ENCODE data around the gene CDH1.
"Not testable (repeated sequence)": the region's sequence is repeated elsewhere in the genome, so short reads cannot be mapped to it uniquely, and the experiment has no call there.

Gene CDH1

DNA sequence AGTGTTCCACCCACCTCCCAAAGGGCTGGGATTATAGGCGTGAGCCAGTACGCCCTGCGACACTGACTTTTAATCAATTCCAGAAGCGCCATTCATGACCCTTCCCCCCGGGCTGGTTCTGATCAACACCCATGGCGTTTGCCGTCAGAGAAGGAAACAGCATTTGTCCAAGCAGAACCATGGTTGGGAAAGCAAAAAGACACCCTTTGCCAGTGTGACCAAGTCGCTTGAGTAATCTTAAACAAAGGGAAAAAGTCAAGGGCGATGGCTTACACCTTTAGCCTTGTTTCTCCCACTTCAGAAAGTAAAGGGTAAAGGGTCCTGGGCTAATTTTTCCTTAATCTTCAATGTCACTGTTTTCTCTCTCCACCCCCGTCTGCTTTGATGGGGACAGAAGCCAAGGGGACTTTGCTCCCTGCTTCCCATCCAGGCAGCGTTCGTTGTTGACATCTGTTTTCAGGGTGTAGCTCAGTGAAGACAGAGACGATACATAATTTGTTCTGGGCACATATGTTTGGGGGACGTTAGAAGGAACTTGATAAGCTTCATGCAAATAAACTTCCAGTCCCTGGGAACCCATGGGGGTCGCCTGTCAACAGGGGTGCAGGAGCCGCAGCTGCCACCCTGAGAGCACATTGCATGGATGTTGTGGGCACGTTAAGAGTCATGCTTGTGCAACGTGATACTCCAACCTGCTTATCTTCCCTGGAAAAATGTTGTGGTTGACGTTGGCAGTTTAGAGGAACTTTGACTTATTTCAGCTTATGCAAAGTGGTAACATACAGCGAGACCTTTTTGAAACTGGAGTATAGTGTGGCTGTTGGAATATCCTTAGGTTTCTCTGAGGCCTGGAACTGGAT is 55.6 kb downstream of the CDH1 start:
- peak; percentile 58 for DNase-seq

DNA sequence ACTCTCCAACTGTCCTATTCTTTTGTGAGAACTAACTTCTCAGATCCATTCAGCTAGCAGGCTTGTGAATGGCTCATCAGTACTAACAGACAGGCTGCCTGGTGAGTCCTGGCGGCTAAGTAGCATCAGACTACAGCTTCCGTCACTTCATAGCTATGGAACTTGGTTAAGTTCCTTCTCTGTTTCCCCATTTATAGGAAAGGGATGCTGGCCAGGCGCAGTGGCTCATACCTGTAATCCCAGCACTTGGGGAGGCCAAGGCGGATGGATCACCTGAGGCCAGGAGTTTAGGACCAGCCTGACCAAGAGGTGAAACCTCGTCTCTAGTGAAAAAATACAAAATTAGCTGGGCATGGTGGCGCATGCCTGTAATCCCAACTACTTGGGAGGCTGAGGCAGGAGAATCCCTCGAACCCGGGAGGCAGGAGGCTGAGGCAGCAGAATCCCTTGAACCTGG is 56.3 kb downstream of the CDH1 start:
- no peak for DNase-seq

DNA sequence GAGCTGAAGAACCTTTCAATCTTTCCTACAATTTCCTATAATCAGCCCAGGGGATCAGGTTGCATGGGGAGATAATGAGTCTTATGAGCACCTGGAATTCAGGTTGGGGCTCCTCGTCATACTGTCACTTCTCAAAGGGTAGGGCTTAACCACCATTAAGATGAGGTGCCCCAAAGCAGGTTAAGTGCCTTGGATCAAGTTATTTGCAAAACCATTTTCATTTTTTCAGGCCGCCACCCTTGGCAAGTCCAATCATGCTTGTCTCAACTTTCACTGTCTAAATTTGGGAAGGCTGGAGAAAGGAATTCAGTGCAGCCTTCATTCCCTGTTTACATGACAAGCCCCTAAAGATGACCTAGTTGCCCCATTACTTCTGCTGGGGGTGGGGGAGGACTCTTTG is 61.3 kb downstream of the CDH1 start:
- no peak for DNase-seq

DNA sequence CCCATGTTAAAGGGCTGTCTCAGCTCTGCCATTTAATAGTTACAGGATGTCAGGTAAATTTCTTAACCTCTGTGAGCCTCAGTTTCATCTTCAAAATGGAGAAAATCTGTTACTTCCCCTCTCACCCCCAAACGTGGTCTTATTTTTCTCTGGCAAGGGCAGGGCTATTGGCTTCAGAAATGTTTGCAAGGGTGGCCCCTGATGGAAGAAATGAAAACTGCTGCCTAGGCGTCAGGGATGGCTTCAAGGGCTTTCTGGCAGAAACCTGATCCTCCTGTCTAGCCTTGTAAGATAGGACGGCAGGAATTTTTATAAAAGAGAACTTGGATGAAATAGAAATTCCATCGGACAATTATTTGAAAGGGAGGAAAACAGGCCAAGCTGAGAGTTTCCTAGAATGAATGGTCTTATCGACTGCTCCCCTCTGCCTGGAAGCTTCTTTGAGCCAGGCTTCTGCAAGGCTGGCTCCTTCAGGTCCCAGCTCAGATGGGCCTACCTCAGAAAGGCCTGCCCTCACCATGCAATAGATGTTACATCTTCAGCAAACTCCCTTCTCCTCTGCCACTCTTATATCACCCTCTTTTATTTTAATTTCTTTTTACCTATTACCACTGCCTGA is 63.3 kb downstream of the CDH1 start:
- DNase-seq: peak; percentile 93

DNA sequence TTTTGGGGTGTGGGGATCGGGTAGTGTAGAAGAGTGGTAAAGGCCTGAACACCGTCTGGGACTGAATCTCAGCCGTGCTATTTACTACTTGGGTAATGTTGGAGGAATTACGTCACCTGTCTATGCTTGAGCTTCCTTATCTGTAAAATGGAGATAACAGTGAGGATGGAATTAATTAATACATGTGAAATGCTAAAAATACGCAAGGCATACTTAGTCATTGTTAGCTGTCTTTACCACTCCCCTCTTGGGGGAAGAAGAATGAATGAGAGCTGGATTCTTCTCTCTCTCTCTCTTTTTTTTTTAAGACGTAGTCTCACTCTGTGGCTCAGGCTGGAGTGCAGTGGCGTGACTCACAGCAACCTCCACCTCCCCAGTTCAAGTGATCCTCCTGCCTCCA is 65.1 kb downstream of the CDH1 start:
- peak; percentile 89 for DNase-seq

DNA sequence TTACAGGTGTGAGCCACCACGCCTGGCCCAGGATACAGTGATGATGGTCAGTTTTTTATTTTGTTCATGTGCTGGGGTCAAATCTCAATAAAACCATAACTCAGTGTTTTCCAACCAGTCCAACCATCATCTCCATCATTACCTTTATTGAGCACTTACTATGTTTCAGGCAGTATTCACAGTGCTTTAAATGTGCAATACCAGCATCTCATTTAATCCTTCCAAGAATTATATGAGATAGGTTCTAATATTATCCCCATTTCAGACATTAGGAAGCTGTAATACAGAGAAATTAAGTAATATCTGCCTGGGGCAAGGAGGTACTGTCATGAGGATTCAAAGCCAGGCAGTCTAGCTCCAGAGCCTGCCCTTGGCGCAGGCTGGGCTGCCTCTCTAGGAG is 69.3 kb downstream of the CDH1 start:
- DNase-seq: no peak

DNA sequence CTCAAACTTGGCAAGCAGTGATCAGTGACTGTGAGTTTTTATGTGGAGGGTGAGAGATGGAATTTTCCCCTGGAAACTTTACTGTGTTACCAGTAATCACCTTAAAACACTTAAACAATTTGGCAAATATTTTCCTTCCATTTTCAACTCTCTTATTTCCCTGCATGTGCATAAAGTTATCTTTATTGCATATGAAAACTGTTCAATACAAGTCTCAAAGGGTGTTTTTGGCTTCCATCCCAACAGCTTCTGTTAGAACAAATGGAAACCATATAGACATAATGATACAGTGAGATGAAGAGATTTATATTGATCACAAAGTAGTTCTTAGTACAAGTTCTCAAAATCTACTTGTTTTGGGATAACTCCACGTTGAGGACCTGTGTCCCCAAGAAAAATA is 69.9 kb downstream of the CDH1 start:
- no peak for DNase-seq

DNA sequence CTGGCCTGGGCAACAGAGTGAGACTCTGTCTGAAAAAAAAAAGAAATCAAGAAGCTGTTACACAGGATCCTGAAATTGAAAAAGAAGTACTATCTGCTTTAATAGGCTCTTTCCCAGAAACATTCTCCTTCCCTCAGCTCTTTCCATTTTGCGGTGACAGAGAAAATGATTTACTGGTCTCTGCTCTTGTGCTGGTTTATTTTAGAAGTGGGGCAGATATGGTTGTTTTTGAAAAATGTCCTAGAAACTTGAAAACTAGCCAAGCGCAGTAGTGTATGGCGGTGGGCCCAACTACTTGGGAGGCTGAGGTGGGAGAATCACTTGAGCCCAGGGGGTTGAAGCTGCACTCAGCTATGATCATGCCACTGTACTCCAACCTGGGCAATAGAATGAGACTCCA is 77.4 kb downstream of the CDH1 start:
- DNase-seq: peak; percentile 59

DNA sequence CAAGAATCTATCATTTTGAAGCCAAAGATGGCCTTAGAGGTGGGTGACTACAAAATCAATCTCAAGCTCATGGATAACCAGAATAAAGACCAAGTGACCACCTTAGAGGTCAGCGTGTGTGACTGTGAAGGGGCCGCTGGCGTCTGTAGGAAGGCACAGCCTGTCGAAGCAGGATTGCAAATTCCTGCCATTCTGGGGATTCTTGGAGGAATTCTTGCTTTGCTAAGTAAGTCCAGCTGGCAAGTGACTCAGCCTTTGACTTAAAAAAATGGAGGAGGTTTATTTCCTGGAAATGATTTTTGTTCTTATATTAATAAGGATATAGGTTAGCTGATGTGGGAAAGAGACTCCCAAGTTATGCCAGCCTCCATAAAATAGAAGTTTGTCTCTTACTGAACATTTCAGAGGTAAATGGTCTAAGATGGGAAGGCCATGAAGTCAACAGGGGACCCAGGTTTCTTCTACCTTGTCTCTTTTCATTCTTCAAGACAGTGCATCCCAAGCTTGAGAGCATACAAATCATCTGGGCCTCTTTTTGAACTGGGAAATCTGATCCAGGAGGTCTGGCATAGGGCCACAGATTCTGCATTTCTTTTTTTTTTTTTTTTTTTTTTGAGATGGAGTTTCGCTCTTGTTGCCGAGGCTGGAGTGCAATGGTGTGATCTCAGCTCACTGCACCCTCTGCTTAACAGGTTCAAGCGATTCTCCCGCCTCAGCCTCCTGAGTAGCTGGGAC is 86.5 kb downstream of the CDH1 start:
- peak; percentile 96 for DNase-seq

DNA sequence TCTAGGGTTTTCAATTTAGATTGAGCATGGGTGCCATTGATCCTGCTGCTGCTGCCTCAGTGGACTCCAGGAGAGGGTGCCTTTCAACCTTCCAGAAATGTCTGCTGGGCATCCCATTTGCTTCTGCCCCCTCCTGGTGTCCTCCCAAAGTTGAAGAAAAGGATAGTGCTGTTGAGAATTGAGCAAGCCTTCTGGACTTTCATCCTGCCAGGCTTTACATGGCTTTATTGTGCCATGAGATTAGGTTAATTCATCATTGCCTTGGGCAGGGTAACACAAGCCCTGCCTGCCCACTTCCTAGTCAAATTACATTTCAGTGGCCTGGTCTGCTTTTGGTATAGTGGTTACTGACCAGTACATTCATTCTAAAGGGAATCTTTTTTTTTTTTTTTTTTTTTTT is 88.3 kb downstream of the CDH1 start:
- no peak for DNase-seq

DNA sequence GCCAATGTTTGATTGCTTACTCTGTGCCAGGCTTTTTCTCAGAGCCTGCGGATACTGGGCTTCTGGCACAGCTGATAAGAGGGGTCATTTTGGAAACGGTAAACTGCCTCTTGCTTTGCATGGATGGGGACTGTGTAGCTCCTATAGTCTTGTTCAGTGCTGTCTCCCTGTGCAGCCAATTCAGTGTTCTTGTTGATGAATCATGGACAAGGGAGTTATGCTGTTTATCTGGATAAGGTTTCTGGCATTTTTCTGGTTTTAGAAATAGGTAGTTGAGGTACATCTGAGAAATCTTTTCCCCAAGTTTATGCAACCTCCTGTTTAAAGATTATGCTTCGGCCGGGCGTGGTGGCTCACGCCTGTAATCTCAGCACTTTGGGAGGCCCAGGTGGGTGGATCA is 89.6 kb downstream of the CDH1 start:
- no peak for DNase-seq

DNA sequence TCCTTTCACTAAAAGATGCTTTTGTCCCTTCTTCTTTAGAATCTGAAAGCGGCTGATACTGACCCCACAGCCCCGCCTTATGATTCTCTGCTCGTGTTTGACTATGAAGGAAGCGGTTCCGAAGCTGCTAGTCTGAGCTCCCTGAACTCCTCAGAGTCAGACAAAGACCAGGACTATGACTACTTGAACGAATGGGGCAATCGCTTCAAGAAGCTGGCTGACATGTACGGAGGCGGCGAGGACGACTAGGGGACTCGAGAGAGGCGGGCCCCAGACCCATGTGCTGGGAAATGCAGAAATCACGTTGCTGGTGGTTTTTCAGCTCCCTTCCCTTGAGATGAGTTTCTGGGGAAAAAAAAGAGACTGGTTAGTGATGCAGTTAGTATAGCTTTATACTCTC is 96.2 kb downstream of the CDH1 start:
- no peak for DNase-seq

DNA sequence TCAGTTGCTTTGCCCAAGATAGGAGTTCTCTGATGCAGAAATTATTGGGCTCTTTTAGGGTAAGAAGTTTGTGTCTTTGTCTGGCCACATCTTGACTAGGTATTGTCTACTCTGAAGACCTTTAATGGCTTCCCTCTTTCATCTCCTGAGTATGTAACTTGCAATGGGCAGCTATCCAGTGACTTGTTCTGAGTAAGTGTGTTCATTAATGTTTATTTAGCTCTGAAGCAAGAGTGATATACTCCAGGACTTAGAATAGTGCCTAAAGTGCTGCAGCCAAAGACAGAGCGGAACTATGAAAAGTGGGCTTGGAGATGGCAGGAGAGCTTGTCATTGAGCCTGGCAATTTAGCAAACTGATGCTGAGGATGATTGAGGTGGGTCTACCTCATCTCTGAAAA is 97.5 kb downstream of the CDH1 start:
- DNase-seq: no peak

DNA sequence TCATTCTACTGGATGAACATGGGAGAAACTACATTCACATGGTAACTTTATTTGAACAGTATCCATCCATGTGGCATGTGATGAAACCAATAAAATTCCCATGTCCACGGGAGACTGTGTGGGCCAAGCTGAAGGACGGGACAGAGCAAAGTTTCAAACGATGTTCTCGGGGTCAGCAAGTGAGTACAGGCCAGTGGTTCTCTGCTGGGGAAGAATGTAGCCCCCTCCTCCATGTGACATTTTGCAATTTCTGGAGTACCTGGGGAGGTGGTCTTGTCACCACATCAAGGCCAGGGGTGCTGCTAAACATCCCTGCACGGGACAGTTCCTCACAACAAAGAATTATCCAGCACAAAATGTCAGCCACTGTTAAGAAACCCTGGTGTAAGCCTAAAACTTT is 98.9 kb downstream of the CDH1 start:
- no peak for DNase-seq

DNA sequence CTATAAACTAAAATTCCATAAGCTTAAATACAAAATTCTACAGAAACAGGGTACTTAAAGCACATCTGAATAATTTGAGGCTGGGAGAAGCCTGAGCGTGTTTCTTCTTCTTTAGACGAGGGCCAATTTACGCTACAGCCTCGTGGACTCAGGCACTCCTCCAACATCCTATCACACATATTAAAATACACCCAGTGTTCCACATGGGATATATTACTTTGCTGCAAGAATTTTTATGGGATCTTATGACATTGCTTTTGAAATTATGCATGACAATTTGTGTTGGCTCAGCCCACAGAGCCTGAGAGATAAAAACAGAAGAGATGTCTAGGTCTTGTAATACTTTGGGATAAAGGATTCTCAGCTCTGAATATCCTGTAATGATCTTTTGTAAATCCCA is 102.7 kb downstream of the CDH1 start:
- no peak for DNase-seq

DNA sequence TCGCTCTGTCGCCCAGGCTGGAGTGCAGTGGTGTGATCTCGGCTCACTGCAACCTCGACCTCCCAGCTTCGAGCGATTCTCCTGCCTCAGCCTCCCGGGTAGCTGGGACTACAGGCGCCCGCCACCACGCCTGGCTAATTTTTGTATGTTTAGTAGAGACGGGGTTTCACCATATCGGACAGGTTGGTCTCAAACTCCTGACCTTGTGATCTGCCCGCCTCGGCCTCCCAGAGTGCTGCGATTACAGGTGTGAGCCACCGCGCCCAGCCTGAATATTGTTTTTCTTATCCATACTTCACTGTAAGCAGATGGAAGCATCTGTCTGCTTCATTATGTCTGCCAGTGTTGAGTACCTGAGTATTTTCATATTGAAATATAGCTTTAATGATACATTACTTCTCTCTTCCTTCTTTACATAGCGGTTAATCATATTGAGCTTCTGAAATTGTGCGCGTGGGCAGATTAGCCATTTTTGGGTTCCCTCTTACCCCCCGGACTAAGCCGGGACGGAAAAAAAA is 105.9 kb downstream of the CDH1 start:
- not testable (repeated sequence) for DNase-seq

DNA sequence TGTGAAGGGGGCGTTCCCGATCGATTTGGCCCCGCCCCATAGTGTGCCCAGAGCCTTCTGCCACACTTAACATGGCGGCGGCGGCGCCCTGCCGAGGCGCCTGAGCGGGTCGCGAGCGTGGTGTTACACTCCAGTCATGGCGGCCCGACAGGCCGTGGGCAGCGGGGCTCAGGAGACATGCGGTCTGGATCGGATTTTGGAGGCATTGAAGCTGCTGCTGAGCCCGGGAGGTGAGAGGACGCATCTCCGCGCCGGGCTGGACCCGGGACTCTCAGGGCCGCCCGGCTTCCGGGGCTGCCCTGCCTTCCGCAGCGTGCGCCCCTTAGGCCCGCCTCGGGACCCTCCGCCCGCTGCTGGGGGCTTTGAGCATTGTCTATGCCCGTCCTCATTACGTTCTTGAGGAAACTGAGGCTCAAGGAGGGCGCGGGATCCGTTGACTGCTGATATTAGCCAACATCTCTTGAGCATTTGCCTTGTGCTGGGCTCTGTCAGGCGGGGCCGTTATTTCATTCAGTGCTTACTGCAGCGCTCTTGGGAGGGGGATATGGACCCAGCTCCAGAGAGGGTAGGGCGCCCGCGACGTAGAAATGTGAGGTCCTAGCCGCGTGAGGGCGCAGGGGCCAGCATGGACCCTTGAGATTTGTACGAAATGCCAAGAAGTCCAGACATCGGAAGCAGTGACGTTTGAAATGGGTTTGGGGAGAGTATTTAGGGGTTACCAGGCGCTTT is 106.6 kb downstream of the CDH1 start, which contains the start of gene TANGO6:
TANGO6 (plus strand) TSS at position 50 of the 729 bp plus-strand sequence; CDS start at position 137, 87 bp downstream.
- DNase-seq: peak; percentile 82

DNA sequence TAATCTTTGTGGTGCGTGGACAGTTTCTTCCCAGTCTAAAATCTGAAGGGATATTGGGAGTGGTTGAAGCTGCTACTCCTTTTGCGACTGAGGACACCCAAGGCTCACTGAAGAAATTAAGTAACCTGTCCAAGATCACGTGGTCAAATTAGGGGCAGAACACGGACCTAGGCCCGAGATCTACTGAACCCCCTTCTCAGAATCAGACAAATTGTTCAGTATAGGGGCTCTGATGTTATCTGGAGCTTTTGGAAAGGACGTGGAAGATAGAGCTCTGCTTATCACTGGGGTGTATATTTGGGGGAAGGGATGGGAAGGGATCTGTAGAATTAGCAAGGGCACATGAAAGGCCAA is 107.1 kb downstream of the CDH1 start:
- DNase-seq: no peak

DNA sequence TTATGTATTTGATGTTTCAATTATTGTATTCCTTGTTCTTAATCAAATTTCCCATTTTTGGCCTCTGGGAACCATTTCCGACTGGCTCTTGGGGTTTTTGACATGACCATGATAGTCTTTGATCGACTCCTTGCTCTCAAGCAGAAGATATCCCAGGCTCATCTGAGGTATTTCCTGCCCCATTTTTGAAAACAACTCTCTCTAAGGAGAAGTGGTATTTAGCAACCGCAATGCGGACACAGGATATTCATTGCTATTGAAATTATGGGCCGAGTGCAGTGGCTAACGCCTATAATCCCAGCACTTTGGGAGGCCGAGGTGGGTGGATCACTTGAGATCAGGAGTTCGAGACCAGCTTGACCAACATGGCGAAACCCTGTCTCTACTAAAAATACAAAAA is 111.7 kb downstream of the CDH1 start:
- DNase-seq: no peak

DNA sequence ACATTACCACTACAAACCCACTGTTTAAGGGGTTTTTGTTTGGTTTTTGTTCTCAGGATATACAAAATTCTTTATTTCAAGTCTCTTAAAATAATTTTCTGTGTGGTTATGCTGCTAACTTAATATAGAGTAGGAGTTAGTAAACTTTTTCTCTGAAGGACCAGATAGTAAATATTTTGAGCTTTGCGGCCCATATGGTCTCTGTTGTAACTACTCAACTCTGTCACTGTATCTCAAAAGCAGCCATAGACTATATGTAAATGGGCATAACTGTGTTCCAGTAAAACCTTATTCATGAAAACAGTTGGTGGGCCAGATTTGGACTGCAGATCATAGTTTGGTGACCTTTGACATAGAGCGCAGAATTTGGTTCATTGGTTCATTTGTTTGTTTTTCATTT is 113.4 kb downstream of the CDH1 start:
- DNase-seq: no peak

DNA sequence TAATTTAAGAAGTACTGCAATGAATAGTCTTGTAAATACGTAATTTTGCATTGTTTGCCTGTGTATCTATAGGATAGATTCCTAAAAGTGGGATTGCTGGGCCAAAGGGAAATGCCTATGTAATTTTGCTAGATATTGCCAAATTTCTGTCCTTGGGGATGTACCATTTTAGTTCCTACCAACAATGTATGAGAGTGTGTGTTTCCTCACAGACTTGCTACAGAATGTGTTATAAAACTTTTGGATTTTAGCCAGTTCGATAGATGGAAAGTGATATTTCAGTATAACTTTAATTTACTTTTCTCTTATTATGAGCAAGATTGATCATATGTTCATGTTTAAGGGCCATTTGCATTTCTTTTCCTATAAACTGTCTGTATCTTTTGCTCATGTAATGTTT is 114.5 kb downstream of the CDH1 start:
- DNase-seq: no peak

DNA sequence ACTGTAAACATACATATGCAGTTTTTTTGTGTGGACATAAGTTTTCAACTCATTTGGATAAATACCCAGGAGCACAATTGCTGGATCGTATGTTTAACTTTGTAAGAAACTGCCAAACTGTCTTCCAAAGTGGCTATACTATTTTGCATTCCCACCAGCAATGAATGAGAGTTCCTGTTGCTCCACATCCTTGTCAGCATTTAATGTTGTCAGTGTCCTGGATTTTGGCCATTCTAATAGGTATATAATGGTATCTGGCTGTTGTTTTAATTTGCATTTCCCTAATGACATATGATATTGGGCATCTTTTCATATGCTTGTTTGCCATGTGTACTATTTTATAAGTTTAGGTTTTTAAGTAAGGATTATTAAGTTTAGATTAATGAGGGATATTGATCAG is 120.4 kb downstream of the CDH1 start:
- no peak for DNase-seq

DNA sequence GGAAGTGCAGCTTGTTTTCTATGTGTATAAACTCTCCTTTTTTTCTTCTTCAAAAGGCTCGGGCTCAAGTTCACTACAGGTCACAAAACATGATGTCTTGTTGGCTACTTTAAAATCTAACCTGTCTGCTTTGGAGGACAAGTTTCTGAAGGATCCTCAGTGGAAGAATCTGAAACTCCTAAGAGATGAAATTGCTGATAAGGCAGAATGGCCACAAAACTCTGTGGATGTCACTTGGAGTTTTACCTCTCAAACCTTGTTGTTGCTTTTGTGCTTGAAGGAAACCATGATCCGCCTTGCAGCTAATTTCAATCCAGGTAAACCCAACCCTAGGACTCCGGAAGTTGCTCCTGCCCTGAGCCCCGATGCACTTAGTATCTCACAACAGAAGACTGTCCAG is 122.7 kb downstream of the CDH1 start:
- no peak for DNase-seq
